NCI-H1436 treated with DMSO at 0.1 percent for 48 hours (cell line): ENCODE measurements around the gene LSP1.

ENCODE experiments used
- DNase-seq: peaks from one replicate; lab custom pipeline; 2025; lab: John Stamatoyannopoulos, UW

Gene LSP1

GRCh38 chr11:1848640-1849430 is 4.0 kb upstream of the LSP1 start:
- no peak for DNase-seq

DNA sequence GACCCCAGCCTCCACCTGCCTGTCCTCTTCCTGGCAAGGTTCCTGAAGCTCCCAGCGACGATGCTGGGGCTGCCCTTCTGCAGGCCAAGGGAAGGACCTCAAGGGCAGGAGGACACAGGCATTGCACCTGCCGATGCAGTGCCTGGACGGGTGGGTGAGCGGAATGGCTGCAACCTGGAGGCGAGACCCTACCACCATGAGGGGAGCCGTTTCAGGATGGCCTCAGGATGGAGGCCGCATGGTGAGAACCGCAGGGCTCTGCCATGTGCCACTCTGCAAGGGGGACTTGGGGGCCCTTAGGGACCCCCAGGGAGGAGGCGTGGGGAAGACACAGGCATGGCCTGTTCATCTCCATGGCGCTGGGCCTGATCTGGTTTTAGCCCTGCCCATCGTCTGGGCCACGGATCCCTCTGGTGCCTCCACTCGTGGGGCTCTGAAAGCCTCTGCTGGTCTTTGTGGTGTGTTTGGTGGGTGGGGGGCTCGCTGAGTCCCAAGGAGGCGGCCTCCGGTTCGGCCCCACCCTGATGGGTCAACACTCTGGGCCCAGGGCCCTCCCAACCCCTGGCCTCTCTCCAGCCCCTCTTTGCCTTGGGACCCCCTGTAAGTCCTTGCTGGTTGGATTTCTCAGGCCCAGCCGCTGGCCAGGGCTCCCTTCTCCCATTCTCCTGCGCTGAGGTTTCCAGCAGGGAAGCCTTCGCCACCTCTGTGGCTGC is 1.3 kb upstream of the LSP1 start:
- DNase-seq = no peak

DNA sequence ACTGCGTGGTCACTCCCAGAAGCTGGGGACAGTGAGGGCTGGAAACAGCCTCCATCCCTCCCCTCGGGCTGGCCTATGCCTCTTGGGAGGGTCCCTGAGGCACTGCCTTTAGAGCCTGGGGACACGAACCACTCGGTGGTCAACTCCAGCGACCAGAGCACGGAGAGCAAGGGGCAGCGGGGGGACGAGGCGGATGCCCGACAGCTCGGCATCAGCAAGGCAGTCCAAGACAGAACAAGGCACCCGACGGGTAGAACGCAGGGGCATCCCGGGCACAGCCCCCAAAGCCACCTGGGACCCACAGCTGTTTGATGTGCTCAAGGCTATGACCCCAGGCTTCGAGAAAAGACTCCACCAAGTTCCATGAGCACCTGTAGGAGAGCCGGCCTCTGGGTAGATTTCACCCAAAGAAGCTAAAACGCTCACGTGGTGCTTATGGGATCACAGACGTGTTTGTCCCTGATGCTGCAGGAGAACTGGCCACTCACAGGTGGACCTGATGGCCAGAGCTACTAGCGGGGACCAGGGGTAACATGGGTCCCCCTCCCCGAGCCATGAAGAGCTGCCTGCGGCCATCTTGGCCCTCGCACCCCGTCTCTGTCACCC is 510 bp upstream of the LSP1 start:
- DNase-seq = no peak

GRCh38 chr11:1853376-1854131 is 670 bp downstream of the LSP1 start:
- DNase-seq = no peak

GRCh38 chr11:1854132-1854948 is 1.5 kb downstream of the LSP1 start:
- DNase-seq = no peak

- no peak for DNase-seq
Observed at GRCh38 chr11:1854949-1855885, 2.3 kb downstream of the LSP1 start.

GRCh38 chr11:1855886-1856265 is 3.0 kb downstream of the LSP1 start:
- no peak for DNase-seq

GRCh38 chr11:1856306-1857005 is 3.6 kb downstream of the LSP1 start:
- no peak for DNase-seq

DNA sequence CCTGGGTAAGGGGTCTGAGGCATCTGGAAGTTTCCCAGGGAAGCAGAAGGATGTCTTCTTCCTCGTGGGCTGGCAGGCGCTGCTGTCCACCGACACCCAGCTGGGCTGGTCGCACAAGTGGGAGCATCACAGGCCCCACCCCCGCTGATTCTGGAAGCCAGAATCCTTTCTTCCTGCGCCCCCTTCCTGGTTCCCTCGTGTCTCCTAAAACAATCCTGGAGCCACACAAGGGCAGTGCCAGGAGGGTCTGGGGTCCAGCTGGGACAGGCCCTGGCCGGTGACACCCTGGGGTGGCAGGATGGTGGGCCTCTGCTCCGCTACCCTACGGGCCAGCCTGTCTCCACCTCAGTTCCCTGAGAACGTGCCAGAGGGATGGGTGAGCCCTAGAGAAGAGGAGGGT is 4.2 kb downstream of the LSP1 start:
- no peak for DNase-seq

- no peak for DNase-seq
Observed at GRCh38 chr11:1858154-1858553, 5.3 kb downstream of the LSP1 start.

DNA sequence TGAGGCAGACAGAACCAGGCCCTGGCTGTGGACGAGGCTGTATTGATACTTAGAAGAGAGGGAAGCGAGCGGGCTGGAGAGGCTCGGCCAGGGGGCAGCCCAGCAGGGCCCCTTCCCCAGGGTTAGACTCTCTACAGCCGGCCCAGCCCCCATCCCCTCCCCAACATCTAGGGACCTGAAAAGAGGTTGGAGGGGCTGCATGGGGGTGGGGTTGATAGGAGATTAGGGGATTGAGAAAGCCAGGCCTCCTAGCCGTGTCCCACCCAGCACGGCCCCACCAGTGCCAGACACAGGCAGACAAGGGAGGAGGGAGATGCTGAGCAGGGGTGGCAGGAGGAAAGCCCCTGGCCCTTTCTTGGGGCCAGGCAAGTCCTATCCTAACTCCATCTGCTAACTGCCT is 5.7 kb downstream of the LSP1 start:
- no peak for DNase-seq

DNA sequence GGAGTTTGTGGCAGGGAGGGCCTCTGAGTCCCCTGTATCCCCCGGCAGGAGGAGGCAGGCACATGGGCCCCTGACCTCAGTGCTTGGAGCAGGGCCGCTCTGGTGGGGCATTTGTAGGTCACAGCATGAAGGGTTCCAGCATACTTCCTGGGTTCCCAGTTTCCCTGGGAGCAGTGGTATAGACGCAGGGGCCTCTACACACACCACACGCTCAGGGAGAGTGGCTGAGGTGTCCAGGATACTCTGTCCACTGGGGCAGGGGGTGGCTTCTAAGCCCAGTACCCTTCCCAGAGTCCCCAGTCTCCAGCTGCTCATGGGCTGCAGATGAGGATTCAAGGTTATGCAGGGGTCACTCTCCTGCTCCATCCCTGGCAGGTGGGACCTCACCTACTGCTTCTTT is 6.1 kb downstream of the LSP1 start:
- DNase-seq = no peak

- DNase-seq = no peak
Observed at GRCh38 chr11:1860108-1860507, 7.2 kb downstream of the LSP1 start.

DNA sequence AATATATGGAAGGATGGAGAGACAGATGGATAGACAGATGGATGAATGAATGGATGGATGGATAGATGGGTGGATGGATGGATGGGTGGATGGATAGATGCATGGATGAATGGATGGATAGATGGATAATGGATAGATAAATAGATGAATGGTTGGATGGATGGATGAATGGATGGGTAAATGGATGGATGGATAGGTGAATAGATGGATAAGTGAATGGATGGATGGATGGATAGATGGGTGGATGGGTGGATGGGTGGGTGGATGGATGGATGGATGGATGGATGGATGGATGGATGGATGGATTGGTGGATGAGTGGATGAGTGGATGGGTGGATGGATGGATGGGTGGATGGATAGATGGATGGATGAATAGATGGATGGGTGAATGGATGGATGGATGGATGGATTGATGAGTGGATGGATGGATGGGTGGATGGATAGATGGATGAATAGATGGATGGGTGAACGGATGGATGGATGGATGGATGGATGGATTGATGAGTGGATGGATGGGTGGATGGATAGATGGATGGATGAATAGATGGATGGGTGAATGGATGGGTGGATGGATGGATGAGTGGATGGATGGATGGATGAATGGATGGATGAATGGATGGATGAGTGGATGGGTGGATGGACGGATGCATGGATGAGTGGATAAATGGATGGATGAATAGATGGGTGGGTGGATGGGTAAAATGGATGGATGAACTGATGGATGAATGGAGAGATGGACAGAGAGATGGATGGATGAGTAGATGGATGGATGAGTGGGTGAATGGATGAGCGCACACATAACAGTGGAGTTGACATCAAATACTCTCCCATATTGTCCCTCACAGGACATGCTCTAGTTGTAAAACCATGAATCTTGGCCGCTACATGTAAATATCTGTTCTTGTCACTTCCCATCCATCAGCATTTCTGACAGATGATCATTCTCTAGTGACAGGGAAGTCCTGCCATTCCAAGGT is 8.8 kb downstream of the LSP1 start:
- DNase-seq = no peak

GRCh38 chr11:1862588-1863351 is 9.9 kb downstream of the LSP1 start:
- DNase-seq = no peak

DNA sequence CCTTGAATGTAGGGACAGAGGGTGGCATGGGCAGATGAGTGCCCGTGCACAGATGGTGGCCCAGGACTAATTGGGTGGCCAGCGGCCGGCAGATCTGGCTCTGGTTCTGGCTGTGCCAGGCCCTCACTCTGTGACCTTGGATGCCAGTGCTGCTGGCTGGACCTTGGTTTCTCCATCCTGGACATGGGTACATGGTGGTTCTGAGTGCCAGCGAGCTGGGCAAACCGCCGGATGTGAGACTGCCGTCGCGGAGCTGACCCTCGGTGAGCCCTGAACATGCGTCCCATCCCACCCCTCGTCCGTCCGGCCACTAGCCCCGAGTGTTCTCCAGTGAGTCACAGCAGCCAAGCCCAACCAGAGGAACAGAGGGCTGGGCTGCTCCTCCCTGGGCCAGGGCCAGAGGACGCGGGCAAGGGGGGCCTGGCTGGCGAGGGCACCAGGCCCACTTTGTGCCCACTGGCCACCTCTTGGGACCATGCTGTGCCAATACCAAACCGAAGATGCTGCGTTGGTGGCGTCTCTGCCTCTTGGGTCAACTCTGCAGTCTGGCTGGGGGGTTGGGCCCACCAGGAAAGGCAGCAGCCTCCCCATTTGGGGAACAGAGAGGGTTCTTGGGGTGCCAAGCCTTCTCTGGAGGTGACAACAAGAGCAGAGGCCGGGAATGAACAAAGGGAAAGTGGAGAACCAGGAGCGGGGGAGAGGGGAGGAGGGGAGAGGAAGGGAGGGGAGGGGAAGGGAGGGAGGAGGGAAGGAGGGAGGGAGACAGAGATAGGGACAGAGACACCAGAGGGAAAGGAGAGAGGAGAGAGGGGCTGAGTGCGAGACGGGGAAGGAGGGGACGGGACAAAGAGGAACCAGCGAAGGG is 10.7 kb downstream of the LSP1 start:
- DNase-seq = no peak

DNA sequence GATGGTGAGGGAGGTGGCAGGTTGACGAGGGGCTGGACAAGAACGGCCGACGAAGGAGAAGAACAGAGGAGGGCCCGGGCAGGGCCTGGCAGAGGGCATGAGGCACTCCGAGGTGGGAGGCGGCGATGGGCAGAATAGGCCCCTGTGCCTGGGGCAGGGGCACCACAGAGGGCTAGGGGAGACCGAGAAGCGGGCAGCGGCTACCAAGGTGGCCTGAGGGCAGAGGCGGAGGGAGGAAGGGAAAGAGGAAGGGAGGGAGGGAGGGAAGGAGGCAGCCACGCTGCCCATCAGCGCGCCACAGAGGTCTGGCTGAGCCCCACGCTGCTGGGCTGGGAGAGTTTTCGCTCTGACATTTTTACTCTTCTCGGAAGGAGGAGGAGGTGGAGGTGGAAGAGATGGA is 11.3 kb downstream of the LSP1 start:
- no peak for DNase-seq
